ENCODE data around the gene SEMA6A.
A peak's percentile ranks its signal among the peaks of the same experiment; 100 is the strongest.

Gene SEMA6A

GRCh38 chr5:116576053-116576713, 1.6 kb upstream of the SEMA6A start:
- peak in 2 of 3 donors; percentile 17 to 56 for DNase-seq (ENCODE audit: low read depth in 3 of 3)

DNA sequence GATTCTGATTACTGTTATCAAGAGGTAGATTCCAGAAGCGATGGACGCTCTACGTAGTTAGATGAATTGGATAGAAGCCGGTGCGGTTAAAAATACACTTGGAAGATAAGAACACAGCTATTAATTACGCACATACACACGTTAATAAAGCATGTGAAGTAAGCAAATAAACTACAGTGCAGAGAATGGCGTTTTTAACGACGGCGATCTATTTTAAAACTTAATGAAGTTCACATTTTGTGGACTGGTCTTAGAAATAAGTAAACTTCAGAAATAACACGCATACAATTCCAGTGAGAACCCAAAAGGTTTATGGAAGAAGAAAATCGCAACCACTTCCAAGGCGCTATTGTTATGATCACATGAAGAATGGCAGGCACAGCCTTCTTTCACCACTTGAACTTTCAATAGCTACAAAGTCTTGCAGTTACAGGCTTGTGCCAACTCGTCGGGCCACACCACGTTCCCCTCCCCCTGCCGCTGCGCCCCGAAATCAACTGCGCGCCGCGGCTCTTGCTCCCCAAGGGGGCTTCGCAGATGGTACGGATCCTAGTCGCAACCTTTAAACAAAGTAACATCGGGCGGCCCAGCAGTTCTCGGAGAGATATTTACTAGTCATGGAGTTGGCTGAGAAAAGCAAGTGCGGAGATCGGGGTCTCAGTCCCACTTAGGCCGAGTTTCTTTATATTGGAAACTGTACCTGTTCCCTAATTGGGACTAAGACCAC, 866 bp upstream of the SEMA6A start:
- no peak for DNase-seq (ENCODE audit: low read depth in 3 of 3)

- no peak for DNase-seq (ENCODE audit: low read depth in 3 of 3)
These were observed 789 bp downstream of the SEMA6A start for GRCh38 chr5:116573702-116574366.

DNA sequence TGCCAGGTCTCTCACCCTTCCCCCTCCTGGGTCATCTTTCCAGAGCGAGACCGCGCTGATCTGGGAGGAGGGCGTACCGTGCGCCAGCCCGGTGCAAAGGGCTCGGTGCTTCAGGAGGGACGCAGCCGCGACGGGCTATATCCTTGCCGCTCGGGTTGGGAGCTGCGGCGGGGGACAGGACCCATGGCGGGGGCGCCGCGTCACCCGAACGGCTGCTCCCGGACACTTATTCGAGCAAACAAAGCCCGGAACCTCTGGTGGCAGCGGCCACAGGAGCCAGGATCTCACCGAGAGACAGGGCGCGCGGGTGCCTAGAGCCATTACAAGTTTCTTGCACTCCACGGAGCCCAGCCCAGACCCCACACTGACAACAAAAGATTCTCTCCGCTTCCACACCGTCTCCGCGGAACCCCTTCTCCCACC, 1.3 kb downstream of the SEMA6A start:
- no peak for DNase-seq (ENCODE audit: low read depth in 3 of 3)

DNA sequence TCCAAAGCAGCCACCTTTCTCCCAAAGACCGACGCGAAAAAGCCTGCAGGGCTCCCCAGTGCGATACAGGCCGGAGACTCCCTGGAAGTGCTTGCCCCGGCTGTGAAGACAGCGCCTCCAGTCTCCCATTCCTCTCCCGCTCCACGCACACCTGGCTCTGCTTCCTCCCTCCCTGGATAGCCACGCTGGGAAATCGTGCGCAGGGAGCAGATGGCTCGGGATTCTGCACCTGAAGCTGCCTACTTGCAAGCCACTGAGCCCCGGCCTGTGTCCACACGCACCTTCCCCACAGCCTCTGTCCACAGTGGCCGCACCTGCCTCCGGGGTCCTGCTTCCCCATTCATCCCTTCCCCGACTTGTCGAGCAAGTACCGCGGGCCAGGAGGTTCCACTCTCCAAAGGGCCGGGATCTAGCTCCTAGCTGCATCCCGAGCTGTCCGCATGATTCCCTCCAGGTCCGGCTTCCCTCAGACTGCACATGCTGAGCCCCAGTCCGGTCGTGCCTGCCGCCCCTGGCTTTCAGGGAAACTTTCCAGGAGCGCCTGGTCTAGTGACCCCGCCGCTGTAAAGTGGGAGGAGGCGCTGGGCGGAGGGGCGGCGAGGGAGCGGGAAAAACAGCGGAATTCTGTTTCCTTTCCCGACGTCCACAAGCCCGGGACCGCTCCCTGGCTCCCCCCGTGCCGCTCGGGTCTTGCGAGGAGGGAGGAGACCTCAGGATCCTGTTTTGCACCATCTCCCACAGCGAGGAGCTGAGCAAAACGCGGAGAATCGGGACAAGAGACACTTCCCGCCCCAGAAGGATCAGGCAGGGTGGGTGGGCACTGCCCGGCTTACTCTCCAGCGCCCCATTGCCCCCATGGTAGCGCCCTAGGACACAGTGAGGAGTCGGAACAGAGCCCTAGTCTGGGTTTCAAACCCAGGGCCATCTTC, 2.0 kb downstream of the SEMA6A start:
- DNase-seq (ENCODE audit: low read depth in 3 of 3), result no peak

DNA sequence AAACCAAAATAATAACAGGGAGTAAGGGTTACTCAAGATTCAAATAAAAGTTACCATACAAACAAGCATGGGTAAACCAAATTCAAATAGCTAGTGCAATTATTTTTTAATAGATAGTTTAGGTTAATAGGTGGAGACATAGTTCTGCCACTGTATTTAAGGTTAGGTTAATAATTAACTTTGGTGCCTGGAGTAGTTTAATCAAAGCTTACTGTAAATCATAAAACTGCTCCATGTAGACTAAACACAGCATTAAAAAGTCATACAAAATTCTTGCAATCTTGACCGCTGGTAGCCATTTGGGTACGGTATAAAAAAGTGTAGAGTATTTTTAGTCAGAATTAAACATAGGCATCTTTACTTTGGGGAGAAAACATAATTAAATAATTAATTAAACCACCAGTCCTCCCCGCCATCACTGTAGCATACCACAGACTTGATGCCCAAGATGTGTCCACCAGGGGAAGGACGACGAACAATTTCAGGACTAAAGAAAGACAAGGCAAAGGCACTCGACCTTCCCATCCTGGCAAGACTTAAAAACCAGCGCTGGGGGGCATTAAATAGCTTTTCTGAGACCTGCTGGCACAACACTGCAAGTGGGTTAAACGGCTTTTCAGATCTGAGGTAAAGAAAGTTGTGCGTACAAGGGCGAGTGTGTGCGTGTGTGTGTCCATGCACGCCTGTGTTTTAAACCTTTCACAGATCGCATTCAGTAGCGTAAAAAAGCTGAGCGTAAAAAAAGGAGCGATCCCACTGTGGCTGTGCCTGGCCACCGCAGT, 2.9 kb downstream of the SEMA6A start:
- no peak for DNase-seq (ENCODE audit: low read depth in 3 of 3)

DNA sequence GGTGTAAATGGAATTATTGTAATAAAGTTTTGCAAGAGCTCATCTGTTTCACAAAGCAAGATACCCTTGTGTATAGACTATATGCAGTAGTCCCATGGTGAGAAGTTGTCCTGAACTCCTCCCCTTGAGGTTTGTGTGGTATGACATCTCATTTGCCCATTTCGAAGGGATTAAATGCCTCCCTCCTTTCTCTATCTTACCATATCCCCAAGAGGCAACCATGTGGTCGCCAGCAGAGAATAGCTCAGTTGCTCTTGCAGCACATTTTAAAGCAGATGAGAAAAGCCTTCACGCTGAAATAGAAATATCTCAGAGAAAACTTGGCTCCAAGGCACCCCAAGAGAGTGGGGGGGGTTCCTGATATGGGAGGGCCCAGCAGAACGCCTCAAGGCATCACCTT, 4.6 kb downstream of the SEMA6A start:
- DNase-seq (ENCODE audit: low read depth in 3 of 3), result no peak

DNA sequence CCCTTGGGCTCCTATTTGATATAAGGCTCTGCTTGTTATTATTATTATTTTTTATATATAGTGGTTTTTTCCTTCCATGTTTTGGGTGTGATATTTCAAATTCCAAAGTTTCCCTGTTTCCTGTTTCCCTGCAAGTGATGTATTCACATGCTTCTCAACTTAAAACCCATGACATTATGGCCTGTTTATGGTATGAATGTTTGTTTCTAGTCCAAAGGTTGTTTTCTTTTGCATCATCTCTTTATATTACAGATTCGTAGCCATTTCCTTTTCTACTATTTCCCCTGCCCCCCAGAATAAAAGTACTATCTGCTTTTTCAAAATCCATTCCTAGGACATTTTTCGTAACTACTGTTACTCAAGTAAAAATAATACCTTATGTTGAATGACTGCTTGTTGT, 7.5 kb downstream of the SEMA6A start:
- DNase-seq (ENCODE audit: low read depth in 3 of 3), result no peak

DNA sequence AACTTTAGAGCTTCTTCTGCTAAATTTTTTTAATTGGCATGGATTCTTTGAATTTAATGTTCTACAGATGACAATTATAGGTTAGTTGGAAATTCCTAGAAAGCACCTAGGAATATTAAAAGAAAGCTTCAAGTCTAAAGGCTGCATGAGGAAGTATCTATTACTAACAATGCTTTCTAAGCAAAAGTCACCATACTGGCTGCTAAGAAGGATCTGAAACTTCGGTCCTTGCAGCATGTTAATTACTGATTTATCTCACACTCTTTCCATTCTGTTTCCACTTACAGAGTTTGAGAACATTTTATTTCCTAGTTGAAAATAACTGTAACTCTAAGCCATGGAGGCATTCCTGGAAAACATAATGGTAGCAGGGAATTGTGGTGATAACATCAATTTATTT, 8.4 kb downstream of the SEMA6A start:
- no peak for DNase-seq (ENCODE audit: low read depth in 3 of 3)

GRCh38 chr5:116564756-116565490, 9.7 kb downstream of the SEMA6A start:
- DNase-seq (ENCODE audit: low read depth in 3 of 3), result no peak

- DNase-seq (ENCODE audit: low read depth in 3 of 3), result no peak
These were observed 10.3 kb downstream of the SEMA6A start for GRCh38 chr5:116564312-116564711.

- no peak for DNase-seq (ENCODE audit: low read depth in 3 of 3)
These were observed 10.8 kb downstream of the SEMA6A start for GRCh38 chr5:116563736-116564308.

- DNase-seq (ENCODE audit: low read depth in 3 of 3), result no peak
These were observed 12.0 kb downstream of the SEMA6A start for GRCh38 chr5:116562669-116563068.

- DNase-seq (ENCODE audit: low read depth in 3 of 3), result no peak
These were observed 13.0 kb downstream of the SEMA6A start for GRCh38 chr5:116561658-116562057.

GRCh38 chr5:116559673-116560164, 14.9 kb downstream of the SEMA6A start:
- DNase-seq (ENCODE audit: low read depth in 3 of 3), result no peak

DNA sequence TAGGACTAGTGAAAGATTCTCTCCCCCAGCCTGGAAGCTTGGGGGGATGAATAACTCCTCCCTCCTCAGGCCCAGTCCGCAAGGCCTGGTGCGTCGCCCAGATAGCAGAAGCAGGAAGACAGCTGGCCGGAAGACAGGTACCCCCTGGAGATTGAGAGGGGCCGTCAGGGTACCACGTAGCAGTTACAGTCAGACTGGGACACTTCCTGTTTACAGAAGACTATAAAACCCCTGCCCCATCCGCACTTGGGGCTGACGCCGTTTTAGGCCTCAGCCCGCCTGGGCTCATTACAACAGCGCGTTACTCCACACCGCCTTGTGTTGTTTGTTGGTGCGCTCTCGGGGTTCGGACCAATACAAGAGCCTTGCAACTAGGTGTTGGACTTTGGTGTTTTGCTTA, 15.4 kb downstream of the SEMA6A start:
- no peak for DNase-seq (ENCODE audit: low read depth in 3 of 3)

- DNase-seq (ENCODE audit: low read depth in 3 of 3), result no peak
These were observed 16.9 kb downstream of the SEMA6A start for GRCh38 chr5:116557669-116558271.

GRCh38 chr5:116554764-116555163, 19.9 kb downstream of the SEMA6A start:
- DNase-seq (ENCODE audit: low read depth in 3 of 3), result no peak

DNA sequence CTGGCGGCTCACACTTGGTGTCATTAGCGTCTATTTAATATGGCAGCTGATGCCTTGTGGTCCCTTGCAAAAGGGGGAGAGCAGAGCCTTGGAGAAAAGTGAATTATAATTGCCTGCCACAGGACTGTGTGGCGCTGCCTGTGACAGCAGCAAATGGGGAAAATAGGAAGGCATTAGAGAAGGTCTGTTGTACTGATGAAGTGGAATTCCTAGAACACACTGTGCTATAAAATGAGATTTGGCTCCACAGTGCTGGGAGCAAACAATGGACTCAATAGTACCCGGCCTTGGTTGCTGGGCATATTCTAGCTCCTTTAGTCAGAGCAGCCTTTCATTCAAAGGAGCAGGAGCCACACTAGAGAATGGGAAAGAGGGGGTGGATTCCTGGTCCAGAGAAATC, 21.3 kb downstream of the SEMA6A start:
- no peak for DNase-seq (ENCODE audit: low read depth in 3 of 3)
